GM18861 (cell line): Measurements from ENCODE around the gene MGAT5B.

Experiments used
- ATAC-seq: cut with Tn5 transposase; IDR thresholded peaks from one replicate; pipeline ENCODE4 v1.9.1; 2021; ENCODE audit not compliant: unreplicated experiment

The MGAT5B gene

DNA sequence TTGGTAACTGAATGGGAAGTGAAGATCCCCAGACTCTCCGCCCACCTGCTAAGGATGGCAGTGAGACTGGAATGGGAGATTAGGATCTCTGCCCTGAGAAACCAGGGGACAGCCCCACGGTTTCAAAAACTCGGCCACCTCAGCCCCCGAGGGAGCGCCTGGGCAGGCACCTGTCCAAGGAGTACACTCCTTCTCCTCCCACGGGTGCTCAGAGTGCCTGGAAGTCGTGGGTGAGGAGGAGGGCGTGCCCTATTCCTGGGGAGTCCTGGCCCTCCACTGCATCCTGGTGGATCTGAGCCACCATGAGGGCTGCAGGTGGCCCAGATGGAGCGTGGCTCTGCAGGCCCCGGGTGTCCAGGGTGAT lies 78.5 kb downstream of the MGAT5B start:
- ATAC-seq, result no peak

DNA sequence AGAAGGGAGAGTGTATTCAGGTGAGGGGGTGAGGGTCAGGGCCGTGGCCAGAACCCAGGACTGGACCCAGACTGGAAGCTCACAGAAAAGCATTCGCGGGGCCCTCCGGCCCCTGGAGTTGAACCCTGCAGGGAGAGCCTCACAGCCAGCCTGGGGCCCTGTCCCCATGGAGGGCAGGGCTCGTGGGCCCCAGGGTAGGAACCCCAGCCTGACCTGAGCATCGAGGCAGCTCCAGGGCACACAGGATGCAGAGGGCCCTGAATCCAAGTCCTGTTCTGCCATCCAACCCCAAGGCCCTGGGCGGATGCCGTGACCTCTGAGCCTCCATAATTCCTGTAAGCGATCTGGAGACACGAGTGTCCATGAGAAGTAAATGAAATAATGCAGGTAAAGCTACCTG lies 79.1 kb downstream of the MGAT5B start:
- no peak for ATAC-seq

DNA sequence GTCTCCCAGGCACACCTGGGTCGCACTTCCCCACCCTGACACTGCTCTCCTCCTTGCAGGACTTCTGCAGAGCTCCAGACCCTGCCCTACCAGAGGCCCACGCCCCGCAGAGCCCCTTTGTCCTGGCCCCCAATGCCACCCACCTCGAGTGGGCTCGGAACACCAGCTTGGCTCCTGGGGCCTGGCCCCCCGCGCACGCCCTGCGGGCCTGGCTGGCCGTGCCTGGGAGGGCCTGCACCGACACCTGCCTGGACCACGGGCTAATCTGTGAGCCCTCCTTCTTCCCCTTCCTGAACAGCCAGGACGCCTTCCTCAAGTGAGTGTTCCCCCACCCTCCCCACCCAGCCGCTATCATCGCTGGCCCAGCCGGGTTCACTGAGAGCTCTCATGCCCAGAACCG lies 79.6 kb downstream of the MGAT5B start:
- ATAC-seq, result no peak

DNA sequence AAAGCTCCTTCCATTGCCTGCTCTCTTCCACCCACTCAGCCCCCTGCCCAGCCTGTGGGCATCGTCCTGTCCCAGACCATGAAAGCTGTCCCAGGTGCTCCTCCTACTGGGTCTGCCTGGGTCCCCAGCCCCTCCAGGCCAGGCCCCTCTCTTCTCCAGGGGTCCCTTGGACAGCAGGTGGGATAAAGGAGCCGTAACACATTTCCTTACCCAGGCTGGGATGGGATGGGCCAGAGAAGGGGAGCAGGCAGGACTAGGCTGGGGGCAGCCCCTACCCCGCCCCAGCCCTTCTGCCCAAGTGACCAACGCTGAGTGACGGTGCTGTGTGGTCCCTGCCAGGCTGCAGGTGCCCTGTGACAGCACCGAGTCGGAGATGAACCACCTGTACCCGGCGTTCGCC lies 80.1 kb downstream of the MGAT5B start:
- no peak for ATAC-seq

DNA sequence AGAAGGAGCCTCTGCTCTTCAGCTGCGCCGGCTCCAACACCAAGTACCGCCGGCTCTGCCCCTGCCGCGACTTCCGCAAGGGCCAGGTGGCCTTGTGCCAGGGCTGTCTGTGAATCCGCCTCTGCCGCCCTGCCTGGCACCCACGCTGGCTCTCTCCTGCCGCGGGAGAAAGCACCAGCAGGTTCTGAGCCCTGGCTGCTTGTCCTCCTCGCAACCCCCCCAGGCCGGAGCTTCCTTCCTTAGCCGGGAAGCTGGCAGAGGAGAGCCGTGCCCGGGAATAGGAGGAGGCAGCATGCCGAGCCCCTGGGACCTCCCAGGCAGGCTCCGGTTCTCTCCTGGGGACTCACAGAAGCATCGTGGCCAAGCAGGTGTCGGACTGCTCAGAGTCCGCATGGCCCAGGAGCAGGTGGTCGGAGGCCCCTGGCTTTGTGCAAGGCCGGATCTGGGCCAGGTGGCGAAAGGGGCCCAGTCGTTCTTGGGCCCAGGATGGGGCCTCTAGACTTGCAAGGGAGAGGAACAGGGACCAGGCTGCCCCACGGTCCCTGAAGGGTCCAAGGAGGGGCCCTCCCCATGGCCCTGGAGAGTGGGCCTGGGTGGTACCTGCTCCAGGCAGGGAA lies 80.6 kb downstream of the MGAT5B start:
- no peak for ATAC-seq

DNA sequence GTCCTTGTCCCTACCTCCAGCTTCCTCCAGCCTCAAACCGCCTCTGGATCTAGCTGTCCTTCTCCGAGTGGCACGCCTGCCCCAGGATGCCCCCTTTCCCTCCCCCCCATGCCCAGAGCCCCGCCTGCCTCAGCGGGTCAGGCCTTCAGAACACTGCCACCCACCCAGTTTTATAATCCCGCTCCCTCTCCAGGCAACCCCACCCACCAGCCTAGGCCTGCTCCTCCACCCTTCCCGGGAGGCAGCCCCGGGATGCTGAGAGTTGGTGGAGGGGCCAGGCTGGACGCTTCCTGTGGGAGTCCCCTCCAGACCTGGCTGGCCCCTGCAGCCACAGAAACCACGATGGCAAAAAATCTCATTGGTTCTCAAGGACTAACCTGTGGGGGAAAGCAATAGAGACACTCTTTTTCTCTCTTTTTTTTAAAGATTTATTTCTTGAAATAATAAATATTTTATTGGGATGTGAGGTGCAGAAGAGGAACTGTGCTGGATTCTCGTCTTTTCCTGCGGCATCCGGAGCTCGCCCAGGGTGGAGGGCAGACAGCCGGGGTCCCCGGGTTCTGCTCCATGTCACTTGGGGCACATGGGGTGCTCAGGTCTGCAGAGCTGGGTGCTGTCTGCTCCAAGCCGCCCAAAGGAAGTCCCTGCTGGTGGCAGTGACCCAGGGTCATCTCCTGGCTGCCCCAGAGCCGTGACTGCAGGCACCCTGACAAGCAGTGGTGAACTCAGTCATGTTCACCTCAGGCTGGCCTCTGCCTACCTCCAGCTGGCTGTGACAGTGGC lies 81.9 kb downstream of the MGAT5B start:
- no peak for ATAC-seq

DNA sequence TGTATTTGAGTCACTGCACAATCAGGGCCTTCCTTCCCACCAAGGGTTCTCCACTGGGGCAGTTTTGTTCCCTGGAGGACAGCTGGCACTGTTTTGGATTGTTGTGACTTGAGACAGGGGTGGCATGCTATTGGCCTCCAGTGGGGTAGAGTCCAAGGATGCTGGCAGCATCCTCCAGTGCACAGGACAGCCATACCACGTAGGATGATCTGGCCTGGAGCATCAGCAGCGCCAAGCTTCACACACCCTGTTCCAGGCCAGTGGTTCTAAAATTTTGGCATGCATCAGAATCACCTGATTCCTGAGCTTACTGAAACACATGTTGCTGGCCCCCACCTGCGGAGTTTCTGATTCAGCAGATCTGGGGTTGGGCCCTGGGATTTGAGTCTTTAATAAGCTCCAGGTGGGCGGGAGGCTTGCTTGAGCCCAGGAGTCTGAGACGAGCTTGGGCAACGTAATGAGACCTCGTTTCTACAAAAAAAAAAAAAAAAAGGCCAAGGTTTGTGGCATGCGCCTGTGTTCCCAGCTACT lies 83.2 kb downstream of the MGAT5B start:
- ATAC-seq, result no peak

DNA sequence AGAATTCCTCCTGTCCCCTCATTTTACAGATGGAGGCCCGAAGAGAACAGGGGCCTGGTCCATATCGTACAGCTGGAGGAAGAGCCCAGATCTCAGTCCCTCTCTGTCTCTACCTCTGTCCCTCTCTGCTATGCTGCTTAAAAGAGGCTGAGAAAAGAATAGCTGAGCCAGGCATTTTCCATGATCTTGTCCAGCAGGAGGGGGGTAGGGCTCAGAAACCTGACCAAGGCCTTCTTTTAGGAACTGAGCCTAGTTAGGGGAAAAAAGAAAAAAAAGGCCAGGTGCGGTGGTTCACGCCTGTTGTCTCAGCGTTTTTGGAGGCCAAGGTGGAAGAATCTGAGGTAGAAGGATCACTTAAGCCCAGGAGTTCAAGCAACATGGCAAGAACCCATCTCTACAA lies 84.2 kb downstream of the MGAT5B start:
- no peak for ATAC-seq

DNA sequence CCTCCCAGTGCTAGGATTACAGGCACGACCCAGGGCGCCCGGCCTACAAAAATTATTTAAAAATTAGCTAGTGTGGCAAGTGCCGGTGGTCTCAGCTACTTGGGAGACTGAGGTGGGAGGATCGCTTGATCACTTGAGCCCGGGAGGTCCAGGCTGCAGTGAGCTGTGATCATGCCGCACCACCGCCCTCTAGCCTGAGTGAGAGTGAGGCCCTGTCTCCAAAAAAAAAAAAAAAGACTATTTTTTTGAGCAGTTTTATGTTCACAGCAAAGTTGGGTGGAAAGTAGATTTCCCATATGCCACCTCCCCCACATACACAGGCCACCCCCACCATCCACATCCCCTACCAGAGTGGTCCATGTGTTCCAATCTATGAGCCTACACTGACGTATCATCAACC lies 84.9 kb downstream of the MGAT5B start:
- ATAC-seq, result no peak

DNA sequence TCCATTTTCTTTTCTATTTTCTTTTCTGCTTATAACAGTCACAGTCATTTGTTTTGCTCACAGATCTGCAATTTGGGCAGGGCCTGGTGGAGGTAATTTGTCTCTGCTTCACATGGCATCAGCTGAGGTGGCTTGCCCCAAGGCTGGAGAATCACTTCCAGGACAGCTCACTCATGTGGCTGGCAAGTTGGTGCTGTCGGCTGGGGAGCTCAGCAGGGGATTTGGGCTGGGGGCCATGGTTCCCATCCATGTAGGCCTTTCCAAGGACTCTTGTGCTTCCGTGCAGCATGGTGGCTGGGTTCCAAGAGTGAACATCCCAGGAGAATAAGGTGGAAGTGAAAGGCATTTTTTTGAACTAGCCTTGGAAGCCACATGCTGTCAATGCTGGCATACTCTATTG lies 85.7 kb downstream of the MGAT5B start:
- ATAC-seq, result no peak

DNA sequence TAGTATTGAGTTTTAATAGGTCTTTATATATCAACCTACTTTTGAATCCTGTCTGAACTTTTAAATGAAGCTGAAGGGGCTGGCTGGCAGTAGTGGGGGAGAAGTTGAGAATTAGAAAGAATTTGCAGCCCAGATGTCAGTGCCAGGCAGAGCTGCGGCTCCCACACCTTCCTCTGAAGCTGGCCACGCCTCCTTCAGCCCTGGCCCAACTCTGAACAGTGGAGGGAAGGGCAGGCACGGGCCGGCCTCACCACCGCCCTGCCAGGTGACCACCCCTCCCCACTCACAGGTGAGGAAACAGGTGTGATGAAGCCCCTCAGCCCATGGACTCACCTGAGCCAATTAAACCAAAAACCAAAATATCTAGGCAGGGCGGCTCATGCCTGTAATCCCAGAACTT lies 87.0 kb downstream of the MGAT5B start:
- ATAC-seq, result no peak

DNA sequence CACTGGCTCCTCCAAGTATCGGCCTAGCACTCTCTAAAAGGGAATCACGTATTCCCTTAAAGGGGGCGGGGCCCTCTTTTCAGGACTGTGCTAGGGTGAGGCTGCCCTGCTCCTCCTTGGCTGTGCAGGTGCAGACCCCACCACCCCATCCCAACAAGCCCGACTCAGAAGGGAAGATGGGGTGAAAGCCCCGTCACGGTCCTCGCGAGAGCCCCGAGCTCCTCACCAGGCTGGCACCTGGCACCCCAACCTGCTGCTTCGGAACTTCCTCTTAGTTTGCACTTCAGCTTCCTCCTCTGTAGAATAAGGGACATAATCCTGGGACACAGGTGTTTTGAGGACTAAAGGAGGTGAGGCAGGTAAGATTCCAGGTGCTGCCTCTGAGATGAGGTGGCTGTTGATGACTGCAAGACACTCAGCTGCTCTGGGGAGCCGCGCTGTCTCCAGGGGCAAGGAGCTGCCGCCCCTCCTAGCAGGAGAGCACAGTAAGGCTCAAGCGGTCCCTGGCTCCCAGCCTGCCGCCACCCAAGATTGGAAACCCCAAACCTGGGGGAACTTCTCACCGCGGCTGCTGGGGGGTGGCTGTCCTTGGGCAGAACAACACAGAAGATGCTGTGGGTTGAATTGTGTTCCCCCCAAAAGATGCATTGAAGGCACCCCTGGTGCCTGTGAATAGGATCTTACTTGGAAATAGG lies 88.8 kb downstream of the MGAT5B start:
- ATAC-seq, result no peak

DNA sequence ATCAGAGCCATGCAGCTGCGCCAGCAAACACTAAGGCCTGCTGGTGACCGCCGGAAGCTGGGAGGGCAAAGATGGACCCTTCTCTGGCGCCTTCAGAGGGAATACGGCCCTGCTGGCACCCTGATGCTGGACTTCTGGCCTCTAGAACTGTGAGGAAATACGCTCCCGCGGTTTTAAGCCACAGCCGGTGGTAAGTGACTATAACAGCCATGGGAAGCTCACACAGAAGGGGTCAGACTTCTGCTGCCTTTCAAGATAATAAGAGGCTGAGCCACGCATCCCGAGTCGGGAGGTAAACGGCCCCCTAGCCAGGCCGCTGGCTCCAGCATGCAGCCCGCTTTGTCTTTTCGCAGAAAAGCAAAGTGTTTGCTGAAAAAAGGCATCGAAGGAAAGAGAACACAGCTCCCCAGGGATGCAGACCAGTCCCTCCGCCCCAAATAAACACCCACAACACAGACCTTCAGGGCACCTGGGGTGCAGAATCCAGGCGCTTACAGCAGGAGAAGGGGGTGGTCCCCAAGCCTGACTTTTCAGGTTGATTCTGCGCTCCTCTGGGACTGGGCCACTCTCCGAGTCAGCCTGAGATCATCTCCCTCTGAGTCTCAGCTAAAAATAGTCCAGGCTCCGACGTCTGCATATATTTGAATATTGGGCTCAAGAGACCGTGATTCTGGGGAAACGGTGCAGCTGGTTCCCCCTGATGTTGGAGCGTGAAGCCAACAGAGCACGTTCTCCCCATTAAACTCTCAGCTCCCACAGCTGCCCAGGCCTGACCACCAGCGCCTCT lies 89.7 kb downstream of the MGAT5B start:
- no peak for ATAC-seq

DNA sequence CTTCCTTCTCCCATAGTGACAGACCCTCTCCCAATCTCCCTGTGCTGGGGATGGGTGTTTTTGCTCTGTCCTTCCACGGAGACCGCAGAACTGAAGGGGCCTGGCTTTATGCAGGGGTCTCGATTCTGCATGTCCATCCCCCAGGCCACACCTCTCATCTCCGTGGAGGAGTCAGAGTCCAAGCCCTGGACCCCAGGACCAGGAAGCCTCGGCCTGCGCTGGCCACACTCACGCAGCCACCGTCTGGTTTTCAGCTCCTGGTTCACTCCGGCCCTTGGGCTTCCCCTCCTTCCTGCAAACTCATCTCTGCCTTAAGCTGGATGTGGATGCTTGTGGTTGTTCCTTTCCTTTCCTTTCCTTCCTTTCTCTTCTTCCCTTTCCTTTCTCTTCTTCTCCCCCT lies 90.8 kb downstream of the MGAT5B start:
- ATAC-seq, result no peak

DNA sequence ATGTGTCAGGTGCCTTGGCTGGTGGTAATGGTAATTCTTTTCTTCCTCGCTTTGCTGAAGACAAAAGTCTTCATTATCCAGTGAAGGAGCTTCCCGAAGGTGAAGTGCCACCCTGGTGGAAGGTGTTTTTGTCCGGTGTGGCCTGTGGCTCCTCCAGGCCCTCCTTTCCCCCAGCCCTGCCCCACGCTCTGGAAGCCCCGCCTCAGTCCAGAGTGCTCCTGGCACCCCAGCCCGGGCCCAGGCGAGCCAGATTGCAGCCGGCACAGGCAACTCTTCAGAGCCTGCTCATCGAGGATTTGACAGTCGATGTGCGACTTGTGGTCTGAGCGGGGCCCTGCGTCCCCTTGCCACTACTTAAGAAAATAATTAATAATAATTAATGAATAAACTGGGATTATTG lies 93.7 kb downstream of the MGAT5B start:
- ATAC-seq, result no peak

DNA sequence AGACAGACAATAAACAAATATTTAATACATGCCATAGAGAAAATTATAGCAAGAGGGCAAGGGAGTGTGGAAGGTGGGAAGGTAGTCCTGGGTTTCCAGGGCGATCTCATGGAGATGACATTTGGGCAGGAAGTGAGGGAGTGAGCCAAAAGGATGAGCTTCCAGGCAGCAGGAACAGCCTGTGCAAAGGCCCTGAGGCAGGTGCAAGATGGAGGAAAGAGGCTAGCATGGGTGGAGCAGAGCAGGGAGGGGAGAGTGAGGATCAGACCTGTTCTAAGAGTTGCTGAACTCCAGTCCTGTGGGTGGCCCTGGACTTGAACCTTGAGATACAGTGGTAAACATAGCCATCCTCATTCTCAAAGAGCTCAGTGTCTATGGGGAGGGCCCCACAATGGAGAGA lies 94.7 kb downstream of the MGAT5B start:
- no peak for ATAC-seq

DNA sequence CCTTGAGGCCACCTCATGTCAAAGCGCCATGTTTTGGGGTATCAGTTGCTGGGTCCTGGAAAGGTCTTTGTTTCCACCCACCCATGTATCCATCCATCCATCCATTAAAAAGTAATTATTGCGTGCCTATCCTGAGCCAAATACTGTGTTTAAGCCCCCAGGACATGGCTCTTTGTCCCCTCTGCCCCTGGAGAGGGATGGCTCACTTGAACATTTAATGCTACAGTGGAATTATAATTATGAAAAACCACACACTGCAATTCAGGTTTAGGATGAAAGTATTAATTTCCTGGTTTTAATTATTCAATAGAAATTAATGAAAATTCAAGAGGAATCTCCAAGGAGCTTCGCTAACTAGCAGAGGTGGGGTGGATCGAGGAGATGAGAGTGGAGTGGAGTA lies 97.8 kb downstream of the MGAT5B start:
- ATAC-seq, result no peak

DNA sequence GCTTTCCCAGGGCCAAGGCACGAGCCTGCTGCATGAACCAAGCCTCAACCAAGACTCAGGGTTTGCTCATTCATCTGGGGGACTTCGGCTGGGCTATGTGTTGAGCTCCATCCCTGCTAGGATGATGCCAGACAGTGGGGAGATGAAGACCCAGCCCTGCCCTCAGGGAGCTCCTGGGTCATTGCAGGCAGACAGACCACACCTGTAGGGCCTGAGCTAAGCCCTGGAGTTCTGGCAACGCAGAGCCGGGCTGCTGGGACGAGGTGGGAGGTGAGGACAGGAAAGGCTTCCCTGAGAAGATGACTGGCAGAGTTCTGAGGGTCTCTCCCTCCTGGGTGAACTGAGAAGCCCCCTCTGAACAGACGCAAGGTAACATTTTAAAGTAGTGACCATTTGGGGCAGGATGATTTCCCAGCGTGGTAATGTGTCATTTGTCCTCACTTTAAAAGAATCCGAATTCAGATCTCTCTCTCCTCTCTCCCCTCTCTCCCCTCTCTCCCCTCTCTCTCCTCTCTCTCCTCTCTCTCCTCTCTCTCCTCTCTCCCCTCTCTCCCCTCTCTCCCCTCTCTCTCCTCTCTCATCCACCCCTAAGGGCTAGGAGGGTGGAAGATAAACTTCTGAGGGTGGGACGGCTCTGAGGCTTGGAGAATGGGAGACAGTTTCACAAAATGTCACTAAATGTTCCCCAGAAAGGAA lies 98.4 kb downstream of the MGAT5B start:
- ATAC-seq, result no peak

DNA sequence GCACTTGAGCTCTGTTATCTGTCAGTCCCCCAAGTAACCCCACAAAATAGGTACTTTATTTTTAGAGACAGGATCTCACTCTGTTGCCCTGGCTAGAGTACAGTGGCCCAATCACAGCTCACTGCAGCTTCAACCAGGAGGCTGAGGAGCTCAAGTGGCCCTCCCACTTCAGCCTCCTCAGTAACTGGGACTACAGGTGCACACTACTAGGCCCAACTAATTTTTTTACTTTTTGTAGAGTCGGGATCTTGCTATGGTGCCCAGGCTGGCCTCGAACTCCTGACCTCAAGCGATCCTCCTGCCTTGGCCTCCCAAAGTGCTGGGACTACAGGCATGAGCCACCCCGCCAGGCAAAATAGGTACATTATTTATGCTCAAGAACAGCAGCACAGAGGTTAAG lies 99.6 kb downstream of the MGAT5B start:
- ATAC-seq, result no peak

DNA sequence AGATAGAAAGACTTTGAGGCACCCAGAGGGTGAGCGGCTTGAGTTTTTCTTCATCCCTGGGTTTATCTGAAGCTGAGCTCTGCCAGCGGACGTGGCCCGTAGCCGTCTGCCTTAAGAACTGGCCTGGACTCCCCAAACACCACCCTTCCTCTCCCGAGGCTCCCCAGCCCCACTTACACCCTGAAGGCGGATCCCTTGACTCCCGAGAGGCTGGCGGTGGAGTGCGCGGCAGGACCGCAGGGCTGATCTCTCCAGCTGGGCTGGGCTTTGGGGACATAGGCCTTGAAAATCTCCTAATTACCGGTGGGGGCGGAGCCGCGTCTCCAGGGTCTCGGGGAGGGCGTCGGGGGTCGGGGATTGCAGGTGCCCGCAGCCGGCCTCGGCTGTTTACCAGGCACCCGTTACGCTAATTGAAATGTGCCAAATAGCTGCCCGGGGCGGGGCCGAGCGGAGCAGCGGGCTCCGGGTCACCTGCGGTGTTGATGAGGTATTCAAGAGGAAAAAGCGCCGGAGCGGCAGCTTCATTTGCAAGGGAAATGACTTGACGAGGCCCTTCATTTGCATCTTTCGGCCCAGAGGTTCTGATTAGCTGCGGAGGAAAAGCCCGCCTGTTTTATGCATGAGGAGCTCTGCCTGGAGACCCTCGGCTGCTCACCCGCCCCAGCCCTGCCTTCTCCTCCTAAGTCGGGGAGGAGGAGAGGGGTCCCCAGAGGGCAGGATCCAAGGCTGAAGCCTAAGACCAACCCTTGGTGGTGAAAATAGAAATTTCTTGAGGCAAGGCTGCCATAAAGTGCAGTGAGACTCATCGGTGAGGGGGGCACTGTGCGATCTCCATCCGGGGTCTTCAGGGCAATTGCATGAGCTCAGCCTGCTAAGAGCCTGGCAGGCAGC lies 100.7 kb downstream of the MGAT5B start:
- ATAC-seq, result no peak
